Epithelial cell of esophagus (primary cell): ENCODE data around the gene NTM.

Source experiments
- DNase-seq: peaks from one replicate; pipeline ENCODE4 v3.0.0; 2010; ENCODE audit warnings: low read depth
- H3K4me3 ChIP-seq: 2 replicates; pipeline ENCODE4 v1.5.1; 2011; ENCODE audit warnings: mild to moderate bottlenecking, low read length, control low read depth
- CTCF ChIP-seq: IDR thresholded peaks from 2 replicates; pipeline ENCODE4 v1.5.1; 2011; ENCODE audit warnings: low read depth, mild to moderate bottlenecking, low read length, control low read depth, inconsistent platforms; ENCODE audit not compliant: insufficient read depth; ENCODE audit errors: missing control alignments

Gene NTM

GRCh38 chr11:132099692-132100091, 729.3 kb downstream of the NTM start:
- TF ChIP-seq CTCF, result peak; percentile 56
- no peak overlapping the region for H3K4me3 ChIP-seq
- peak; percentile 27 for DNase-seq

- TF ChIP-seq CTCF, result no peak
- no peak for DNase-seq
- no peak overlapping the region for H3K4me3 ChIP-seq
These were observed 730.2 kb downstream of the NTM start for GRCh38 chr11:132100583-132100982.

- no peak for TF ChIP-seq CTCF
- DNase-seq, result no peak
- no peak overlapping the region for H3K4me3 ChIP-seq
These were observed 731.5 kb downstream of the NTM start for GRCh38 chr11:132101881-132102280.

GRCh38 chr11:132103021-132103420, 732.6 kb downstream of the NTM start:
- no peak for TF ChIP-seq CTCF
- no peak for DNase-seq
- H3K4me3 ChIP-seq, result no peak overlapping the region

- H3K4me3 ChIP-seq, result no peak overlapping the region
- DNase-seq, result peak; percentile 42
- no peak for TF ChIP-seq CTCF
These were observed 735.9 kb downstream of the NTM start for GRCh38 chr11:132106096-132106982.

- DNase-seq, result no peak
- no peak overlapping the region for H3K4me3 ChIP-seq
These were observed 740.9 kb downstream of the NTM start for GRCh38 chr11:132111316-132111715.

More at GRCh38 chr11:132111316-132111715, 740.9 kb downstream of the NTM start:
- no peak for TF ChIP-seq CTCF
